Panc1 (cell line): ENCODE results near the gene GLIPR1. TPM values are rescaled to one million over a fixed set of nuclear protein-coding genes. Genes with fewer than 3 reads are reported as not detected.

ENCODE experiments used
- ATAC-seq: fragments of 200-7000 bp; cut with Tn5 transposase; 2 replicates; pipeline ENCODE4 v1.9.1; 2020; ENCODE audit warnings: mild to moderate bottlenecking, moderate library complexity
- BruUV-seq: library from RNA; stranded (reverse); fragments of 400-500 nt; replicated peaks from 2 replicates; lab custom pipeline; 2021; lab: Mats Ljungman, UMichigan
- CTCF ChIA-PET: fragments of 300-600 bp; sonication (Branson Sonifier 250); formaldehyde crosslinking; loops from one replicate; lab custom pipeline; 2022; ENCODE audit warnings: antibody characterized with exemption; lab: Charles Lee
- POLR2A ChIA-PET: fragments of 300-600 bp; sonication (Branson Sonifier 250); formaldehyde crosslinking; loops from one replicate; lab custom pipeline; 2022; ENCODE audit warnings: antibody characterized with exemption; lab: Charles Lee
- DNase-seq: peaks from one replicate; pipeline ENCODE4 v3.0.0-alpha.2; 2010; ENCODE audit warnings: low read depth, low spot score
- H3K27ac ChIP-seq: 2 replicates; pipeline ENCODE4 v1.5.1; 2011; ENCODE audit warnings: mild to moderate bottlenecking, low read length, inconsistent platforms
- H3K27me3 ChIP-seq: fragments of 200-500 bp; sonication (Bioruptor generic); 2 replicates; pipeline ENCODE4 v1.6.0; 2014; ENCODE audit warnings: low read length, inconsistent platforms; ENCODE audit not compliant: control insufficient read depth, insufficient read depth
- H3K36me3 ChIP-seq: fragments of 200-500 bp; sonication (Bioruptor generic); 2 replicates; pipeline ENCODE4 v1.5.1; 2014; ENCODE audit warnings: inconsistent platforms, mild to moderate bottlenecking, low read length, moderate library complexity; ENCODE audit not compliant: control insufficient read depth, insufficient read depth
- H3K4me1 ChIP-seq: 2 replicates; pipeline ENCODE4 v1.5.1; 2011; ENCODE audit warnings: inconsistent platforms, mild to moderate bottlenecking, low read length, moderate library complexity; ENCODE audit not compliant: control insufficient read depth, insufficient read depth
- H3K4me3 ChIP-seq, 2 experiments: 2 replicates each; pipeline ENCODE4 v1.5.1; 2011 to 2012; ENCODE audit warnings: low read depth in 2 of 2, low read length in 2 of 2, mild to moderate bottlenecking in 2 of 2, inconsistent platforms in 1 of 2, moderate library complexity in 1 of 2
- H3K9me3 ChIP-seq: fragments of 200-500 bp; sonication (Bioruptor generic); 2 replicates; pipeline ENCODE4 v1.5.1; 2014; ENCODE audit warnings: low read depth, mild to moderate bottlenecking, inconsistent platforms, low read length, moderate library complexity; ENCODE audit not compliant: control insufficient read depth, insufficient read depth
- POLR2AphosphoS5 ChIP-seq: IDR thresholded peaks from 2 replicates; pipeline ENCODE4 v1.6.1; 2012; ENCODE audit warnings: mild to moderate bottlenecking, low read depth, low read length, moderate library complexity
- REST ChIP-seq, 2 experiments: IDR thresholded peaks; 2 replicates each; pipeline ENCODE4 v1.6.1; 2011 to 2012; ENCODE audit warnings: low read depth in 2 of 2, control low read depth in 1 of 2, low read length in 1 of 2, mild to moderate bottlenecking in 1 of 2, moderate library complexity in 1 of 2; ENCODE audit not compliant: insufficient read depth in 1 of 2
- SIN3A ChIP-seq: IDR thresholded peaks from 2 replicates; pipeline ENCODE4 v1.6.1; 2012; ENCODE audit warnings: low read depth, mild to moderate bottlenecking, low read length, moderate library complexity, borderline replicate concordance; ENCODE audit not compliant: insufficient read depth
- TCF7L2 ChIP-seq: IDR thresholded peaks from 2 replicates; pipeline ENCODE4 v1.6.1; 2011; ENCODE audit warnings: mild to moderate bottlenecking, low read depth, low read length, inconsistent platforms
- in situ Hi-C: cut with HindIII; loops from 2 replicates; pipeline ENCODE4 v1.10.0; 2016; ENCODE audit warnings: low sequenced_read_pairs, low pct_unique_long_range_greater_than_20kb
- intact Hi-C: fragments of 100-400 bp; cut with micrococcal nuclease; formaldehyde crosslinking; loops from one replicate; pipeline ENCODE4 v1.10.0; 2022; ENCODE audit not compliant: unreplicated experiment
- total RNA-seq: library from RNA; stranded (reverse); gene quantifications from one replicate; pipeline ENCODE4 v1.2.1, GENCODE V29; 2021; ENCODE audit not compliant: unreplicated experiment
- TF ChIP-seq, protein P1 (sequence below): fragments of 450-650 bp; IDR thresholded peaks from 2 replicates; pipeline ENCODE4 v1.5.1; 2017; ENCODE audit warnings: mild to moderate bottlenecking

GLIPR1 gene
- total RNA-seq, 1 experiment from 2014 or later, result 11.5 TPM

- ChIA-PET CTCF (no interaction called here), POLR2A (interaction anchor here (1.5 kb wide), 1 partner anchor 19 kb away, joined by 3 read pairs; no protein-coding TSS in a partner anchor)
- TF ChIP-seq, protein P1, sequence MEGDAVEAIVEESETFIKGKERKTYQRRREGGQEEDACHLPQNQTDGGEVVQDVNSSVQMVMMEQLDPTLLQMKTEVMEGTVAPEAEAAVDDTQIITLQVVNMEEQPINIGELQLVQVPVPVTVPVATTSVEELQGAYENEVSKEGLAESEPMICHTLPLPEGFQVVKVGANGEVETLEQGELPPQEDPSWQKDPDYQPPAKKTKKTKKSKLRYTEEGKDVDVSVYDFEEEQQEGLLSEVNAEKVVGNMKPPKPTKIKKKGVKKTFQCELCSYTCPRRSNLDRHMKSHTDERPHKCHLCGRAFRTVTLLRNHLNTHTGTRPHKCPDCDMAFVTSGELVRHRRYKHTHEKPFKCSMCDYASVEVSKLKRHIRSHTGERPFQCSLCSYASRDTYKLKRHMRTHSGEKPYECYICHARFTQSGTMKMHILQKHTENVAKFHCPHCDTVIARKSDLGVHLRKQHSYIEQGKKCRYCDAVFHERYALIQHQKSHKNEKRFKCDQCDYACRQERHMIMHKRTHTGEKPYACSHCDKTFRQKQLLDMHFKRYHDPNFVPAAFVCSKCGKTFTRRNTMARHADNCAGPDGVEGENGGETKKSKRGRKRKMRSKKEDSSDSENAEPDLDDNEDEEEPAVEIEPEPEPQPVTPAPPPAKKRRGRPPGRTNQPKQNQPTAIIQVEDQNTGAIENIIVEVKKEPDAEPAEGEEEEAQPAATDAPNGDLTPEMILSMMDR, result no peak
- TF ChIP-seq REST (IDR thresholded peaks at IDR 0.05; ENCODE audit: insufficient read depth in 1 of 2, low read depth in 2 of 2, low read length in 1 of 2) (no peak), TCF7L2 (no peak), SIN3A (no peak), POLR2AphosphoS5 (no peak)
- H3K36me3 ChIP-seq, result no peaks in the 10 kb centered on the region
- intact Hi-C loops, result no loop called here
- 0 out of 2 replicates have a peak, but pooled peaks have one; percentile 18 for ATAC-seq
- DNase-seq, result no peak
- H3K9me3 ChIP-seq, result no peaks in the 10 kb centered on the region
- no peaks in the 10 kb centered on the region for H3K27me3 ChIP-seq
- H3K27ac ChIP-seq, result peak overlapping the region; percentile 89
- H3K4me3 ChIP-seq, result no peak overlapping the region
- in situ Hi-C loops, result no loop called here
- no TSS peak for BruUV-seq
- peaks cover 41% of the 10 kb centered on the region for H3K4me1 ChIP-seq
These were observed 72.8 kb downstream of the GLIPR1 start for GRCh38 chr12:75553398-75553797.

Other genes starting within 250 kb of the GLIPR1 start
- gene CAPS2, start 150.4 kb upstream of the GLIPR1 start, total RNA-seq, result 11.8 TPM
- not detected for gene GLIPR1L1, start 146.1 kb upstream of the GLIPR1 start, total RNA-seq
- gene GLIPR1L2, start 89.7 kb upstream of the GLIPR1 start, total RNA-seq, result 0.72 TPM
- 161 TPM for gene KRR1, start 30.9 kb downstream of the GLIPR1 start, total RNA-seq